HEK293 (cell line): Measurements from ENCODE around the gene PARD3.

Experiments used
- CTCF ChIA-PET: fragments of 350-600 bp; formaldehyde crosslinking; extraction: SDS; loops from one replicate; lab custom pipeline; 2021; ENCODE audit warnings: antibody characterized with exemption; lab: Yijun Ruan, JAX
- POLR2A ChIA-PET: fragments of 300-600 bp; formaldehyde crosslinking; extraction: SDS; loops from one replicate; lab custom pipeline; 2020; ENCODE audit warnings: antibody characterized with exemption, inconsistent platforms; lab: Yijun Ruan, JAX
- H3K27ac ChIP-seq: fragments of 200-500 bp; sonication (Bioruptor generic); 2 replicates; pipeline ENCODE4 v1.5.1; 2014; ENCODE audit warnings: low read depth, low read length, control low read depth, inconsistent platforms; ENCODE audit errors: extremely low read depth
- H3K36me3 ChIP-seq, 2 experiments: fragments of 200-500 bp in 1 of 2; sonication (Bioruptor generic) in 1 of 2; 1 replicate in 1 of 2; 2 replicates in 1 of 2; pipeline ENCODE4 v1.5.1; 2014 to 2017; ENCODE audit warnings: inconsistent platforms in 2 of 2, low read length in 2 of 2; ENCODE audit not compliant: control insufficient read depth in 2 of 2, insufficient read depth in 1 of 2
- H3K4me1 ChIP-seq: fragments of 200-500 bp; sonication (Bioruptor generic); 2 replicates; pipeline ENCODE4 v1.5.1; 2014; ENCODE audit warnings: mild to moderate bottlenecking, low read length, inconsistent platforms; ENCODE audit not compliant: control insufficient read depth, insufficient read depth
- H3K4me3 ChIP-seq: 2 replicates; pipeline ENCODE4 v1.5.1; 2011; ENCODE audit warnings: low read depth, mild to moderate bottlenecking, control low read depth, low read length, moderate library complexity
- H3K9me3 ChIP-seq: fragments of 200-500 bp; sonication (Bioruptor generic); 2 replicates; pipeline ENCODE4 v1.5.1; 2014; ENCODE audit warnings: low read depth, low read length, inconsistent platforms; ENCODE audit not compliant: control insufficient read depth, insufficient read depth
- GLIS1 ChIP-seq: fragments of 450-650 bp; formaldehyde crosslinking; IDR thresholded peaks from 2 replicates; pipeline ENCODE4 v1.5.1; 2016; ENCODE audit warnings: missing biosample characterization, missing genetic modification characterization
- HOXC10 ChIP-seq: sonication (generic); formaldehyde crosslinking; IDR thresholded peaks from 2 replicates; pipeline ENCODE4 v1.8.1; 2023; ENCODE audit warnings: mild to moderate bottlenecking, missing genetic modification reagents
- OSR2 ChIP-seq: fragments of 450-650 bp; formaldehyde crosslinking; IDR thresholded peaks from 2 replicates; pipeline ENCODE4 v1.5.1; 2016; ENCODE audit warnings: missing biosample characterization, missing genetic modification characterization
- YY2 ChIP-seq: fragments of 450-650 bp; formaldehyde crosslinking; IDR thresholded peaks from 2 replicates; pipeline ENCODE4 v1.5.1; 2016; ENCODE audit warnings: missing biosample characterization, missing genetic modification characterization
- ZBTB49 ChIP-seq: fragments of 450-650 bp; formaldehyde crosslinking; IDR thresholded peaks from 2 replicates; pipeline ENCODE4 v1.5.1; 2016; ENCODE audit warnings: missing biosample characterization, missing genetic modification characterization, low read depth
- ZEB2 ChIP-seq: fragments of 450-650 bp; formaldehyde crosslinking; IDR thresholded peaks from 2 replicates; pipeline ENCODE4 v1.5.1; 2016; ENCODE audit warnings: missing biosample characterization, missing genetic modification characterization
- ZNF10 ChIP-seq: fragments of 450-650 bp; formaldehyde crosslinking; IDR thresholded peaks from 2 replicates; pipeline ENCODE4 v1.5.1; 2017; ENCODE audit warnings: missing biosample characterization, missing genetic modification characterization
- ZNF132 ChIP-seq: fragments of 450-650 bp; formaldehyde crosslinking; IDR thresholded peaks from 2 replicates; pipeline ENCODE4 v1.5.1; 2017; ENCODE audit warnings: missing biosample characterization, missing genetic modification characterization, borderline replicate concordance
- ZNF169 ChIP-seq: fragments of 450-650 bp; formaldehyde crosslinking; IDR thresholded peaks from 2 replicates; pipeline ENCODE4 v1.5.1; 2016; ENCODE audit warnings: missing biosample characterization, missing genetic modification characterization
- ZNF211 ChIP-seq: fragments of 450-650 bp; formaldehyde crosslinking; IDR thresholded peaks from 2 replicates; pipeline ENCODE4 v1.5.1; 2016; ENCODE audit warnings: low read depth, missing biosample characterization, missing genetic modification characterization
- ZNF223 ChIP-seq: fragments of 450-650 bp; formaldehyde crosslinking; IDR thresholded peaks from 2 replicates; pipeline ENCODE4 v1.5.1; 2016; ENCODE audit warnings: missing biosample characterization, missing genetic modification characterization
- ZNF488 ChIP-seq: fragments of 450-650 bp; formaldehyde crosslinking; IDR thresholded peaks from 2 replicates; pipeline ENCODE4 v1.5.1; 2016; ENCODE audit warnings: missing biosample characterization, missing genetic modification characterization
- ZNF510 ChIP-seq: fragments of 450-650 bp; formaldehyde crosslinking; IDR thresholded peaks from 2 replicates; pipeline ENCODE4 v1.5.1; 2018; ENCODE audit warnings: mild to moderate bottlenecking, missing genetic modification characterization, missing biosample characterization; ENCODE audit not compliant: insufficient replicate concordance
- ZNF561 ChIP-seq: fragments of 450-650 bp; IDR thresholded peaks from 2 replicates; pipeline ENCODE4 v1.5.1; 2018; ENCODE audit warnings: missing biosample characterization, missing genetic modification characterization, borderline replicate concordance
- ZNF585B ChIP-seq: fragments of 450-650 bp; formaldehyde crosslinking; IDR thresholded peaks from 2 replicates; pipeline ENCODE4 v1.5.1; 2016; ENCODE audit warnings: missing biosample characterization, missing genetic modification characterization
- ZNF610 ChIP-seq: fragments of 450-650 bp; formaldehyde crosslinking; IDR thresholded peaks from 2 replicates; pipeline ENCODE4 v1.5.1; 2016; ENCODE audit warnings: missing biosample characterization, missing genetic modification characterization, borderline replicate concordance
- ZNF639 ChIP-seq: fragments of 450-650 bp; formaldehyde crosslinking; IDR thresholded peaks from 2 replicates; pipeline ENCODE4 v1.5.1; 2016; ENCODE audit warnings: missing biosample characterization, missing genetic modification characterization
- ZNF664 ChIP-seq: fragments of 450-650 bp; formaldehyde crosslinking; IDR thresholded peaks from 2 replicates; pipeline ENCODE4 v1.5.1; 2016; ENCODE audit warnings: missing biosample characterization, missing genetic modification characterization
- ZNF843 ChIP-seq: fragments of 450-650 bp; formaldehyde crosslinking; IDR thresholded peaks from 2 replicates; pipeline ENCODE4 v1.5.1; 2016; ENCODE audit warnings: missing biosample characterization, missing genetic modification characterization
- ZSCAN5A ChIP-seq: fragments of 450-650 bp; formaldehyde crosslinking; IDR thresholded peaks from 2 replicates; pipeline ENCODE4 v1.5.1; 2016; ENCODE audit warnings: missing biosample characterization, missing genetic modification characterization

Gene PARD3

GRCh38 chr10:34104829-34105572 is 710.1 kb downstream of the PARD3 start:
- TF ChIP-seq ZEB2: no peak
- no peak for TF ChIP-seq ZNF223 (tag by site-specific recombination)
- TF ChIP-seq ZNF510 (tag by site-specific recombination): no peak
- TF ChIP-seq ZNF10 (tag by site-specific recombination): no peak
- no peak for TF ChIP-seq YY2 (tag by site-specific recombination)
- TF ChIP-seq ZNF132 (tag by site-specific recombination): no peak
- no peak for TF ChIP-seq ZNF664
- TF ChIP-seq ZNF639 (tag by site-specific recombination): no peak
- no peak for TF ChIP-seq ZNF585B (tag by site-specific recombination)
- no peak for TF ChIP-seq ZSCAN5A (tag by site-specific recombination)
- no peak for TF ChIP-seq OSR2 (tag by site-specific recombination)
- TF ChIP-seq ZNF843 (tag by site-specific recombination): no peak
- TF ChIP-seq GLIS1 (tag by site-specific recombination): no peak
- no peak overlapping the region for H3K4me3 ChIP-seq
- ChIA-PET POLR2A (no interaction called here), CTCF (interaction anchor here (0.6 kb wide), 1 partner anchor 87 kb away, joined by 4 read pairs; no protein-coding TSS in a partner anchor)
- H3K27ac ChIP-seq: no peak overlapping the region
- no peaks in the 10 kb centered on the region for H3K36me3 ChIP-seq
- no peaks in the 10 kb centered on the region for H3K4me1 ChIP-seq
- no peaks in the 10 kb centered on the region for H3K9me3 ChIP-seq

GRCh38 chr10:34102893-34103506 is 712.1 kb downstream of the PARD3 start:
- Histone ChIP-seq H3K36me3 (no peaks in the 10 kb centered on the region), H3K27ac (no peak overlapping the region), H3K4me3 (no peak overlapping the region), H3K4me1 (no peaks in the 10 kb centered on the region), H3K9me3 (no peaks in the 10 kb centered on the region)
- CTCF ChIA-PET: no interaction called here
- TF ChIP-seq ZNF585B (tag by site-specific recombination) (no peak), OSR2 (tag by site-specific recombination) (no peak), ZBTB49 (no peak), ZNF610 (no peak), ZNF488 (tag by site-specific recombination) (no peak), HOXC10 (CRISPR knock-in tag) (no peak), ZNF211 (tag by site-specific recombination) (no peak), ZNF169 (tag by site-specific recombination) (no peak), ZNF561 (tag by site-specific recombination) (no peak)
- POLR2A ChIA-PET: no interaction called here
